Naive thymus-derived CD4-positive, alpha-beta T cell (primary cell): ENCODE results near the gene FAM3B. TPM values are rescaled to one million over a fixed set of nuclear protein-coding genes. Genes with fewer than 3 reads are reported as not detected.

Experiments used
- ATAC-seq: fragments of 150-1000 bp; cut with Tn5 transposase; 2 replicates; pipeline ENCODE4 v1.10.0; 2021; ENCODE audit warnings: mild to moderate bottlenecking, moderate library complexity
- CTCF ChIA-PET: fragments of 350-600 bp; sonication (Branson Sonifier 250); formaldehyde crosslinking; loops from one replicate; lab custom pipeline; 2021; ENCODE audit warnings: antibody characterized with exemption; lab: Charles Lee
- POLR2A ChIA-PET: fragments of 350-600 bp; sonication (Branson Sonifier 250); formaldehyde crosslinking; loops from one replicate; lab custom pipeline; 2021; ENCODE audit warnings: antibody characterized with exemption, inconsistent platforms; lab: Charles Lee
- DNase-seq, 9 donors: peaks; one replicate each; pipeline versions ENCODE4 v3.0.0 to v3.0.0-alpha.2; 2020 to 2022; ENCODE audit warnings: mixed read lengths in 1 of 9
- H3K27ac ChIP-seq: one replicate; pipeline ENCODE4 v1.7.0; 2013; ENCODE audit warnings: mild to moderate bottlenecking, low read depth, low read length, moderate library complexity
- H3K27me3 ChIP-seq, 2 donors: one replicate each; pipeline ENCODE4 v1.7.0; 2013; ENCODE audit warnings: low read length in 2 of 2, mild to moderate bottlenecking in 2 of 2, moderate library complexity in 2 of 2; ENCODE audit not compliant: control insufficient read depth in 2 of 2, insufficient read depth in 2 of 2
- H3K36me3 ChIP-seq, 3 experiments: 1 replicate in 2 of 3; 2 replicates in 1 of 3; pipeline ENCODE4 v1.7.0; 2013; ENCODE audit warnings: low read length in 3 of 3, mild to moderate bottlenecking in 3 of 3, moderate library complexity in 1 of 3; ENCODE audit not compliant: insufficient read depth in 3 of 3, control insufficient read depth in 2 of 3
- H3K4me1 ChIP-seq, 2 donors: one replicate each; pipeline ENCODE4 v1.7.0; 2013; ENCODE audit warnings: low read length in 2 of 2, mild to moderate bottlenecking in 2 of 2, moderate library complexity in 1 of 2; ENCODE audit not compliant: control insufficient read depth in 2 of 2, insufficient read depth in 2 of 2
- H3K4me3 ChIP-seq: 2 replicates; pipeline ENCODE4 v1.7.0; 2013; ENCODE audit warnings: mild to moderate bottlenecking, low read length
- H3K9me3 ChIP-seq, 3 experiments: 1 replicate in 2 of 3; 2 replicates in 1 of 3; pipeline ENCODE4 v1.7.0; 2013; ENCODE audit warnings: low read length in 3 of 3; ENCODE audit not compliant: control insufficient read depth in 2 of 3
- H3K27ac Mint-ChIP-seq, 9 donors: one replicate each; pipeline ENCODE4 v1.8.0; 2020 to 2022; ENCODE audit warnings: mixed read lengths in 9 of 9, mild to moderate bottlenecking in 8 of 9, moderate library complexity in 5 of 9, inconsistent platforms in 2 of 9
- H3K27me3 Mint-ChIP-seq, 5 donors: one replicate each; pipeline ENCODE4 v1.8.0; 2021 to 2022; ENCODE audit warnings: mixed read lengths in 5 of 5, mild to moderate bottlenecking in 1 of 5
- H3K36me3 Mint-ChIP-seq, 5 donors: one replicate each; pipeline ENCODE4 v1.8.0; 2020 to 2022; ENCODE audit warnings: mixed read lengths in 5 of 5, mild to moderate bottlenecking in 3 of 5, inconsistent platforms in 1 of 5
- H3K4me1 Mint-ChIP-seq, 7 donors: one replicate each; pipeline ENCODE4 v1.8.0; 2020 to 2022; ENCODE audit warnings: mixed read lengths in 7 of 7, mild to moderate bottlenecking in 3 of 7, inconsistent platforms in 1 of 7
- H3K4me3 Mint-ChIP-seq, 10 donors: one replicate each; pipeline ENCODE4 v1.8.0; 2020 to 2022; ENCODE audit warnings: mild to moderate bottlenecking in 10 of 10, mixed read lengths in 10 of 10, moderate library complexity in 6 of 10, inconsistent platforms in 2 of 10
- H3K9me3 Mint-ChIP-seq, 11 donors: one replicate each; pipeline ENCODE4 v1.8.0; 2020 to 2022; ENCODE audit warnings: mixed read lengths in 11 of 11, mild to moderate bottlenecking in 4 of 11, inconsistent platforms in 1 of 11, moderate library complexity in 1 of 11
- intact Hi-C, 2 donors: fragments of 100-400 bp; cut with micrococcal nuclease; formaldehyde crosslinking; loops; one replicate each; pipeline ENCODE4 v1.15.1; 2023
- polyA plus RNA-seq, 2 donors: library from polyadenylated mRNA; unstranded; fragments of 300-500 nt; fragmentation: Illumina TruSeq; gene quantifications; one replicate each; pipeline ENCODE4 v1.2.3, GENCODE V29; 2021
- total RNA-seq, 6 experiments: library from RNA in 5 of 6; stranded (reverse) in 5 of 6; gene quantifications; 1 replicate in 5 of 6; 2 replicates in 1 of 6; pipeline ENCODE4 v1.2.3 and lab custom pipeline; 2021 to 2026

The FAM3B gene
- total and polyA plus RNA-seq, 7 experiments from 2014 or later = not detected

DNA sequence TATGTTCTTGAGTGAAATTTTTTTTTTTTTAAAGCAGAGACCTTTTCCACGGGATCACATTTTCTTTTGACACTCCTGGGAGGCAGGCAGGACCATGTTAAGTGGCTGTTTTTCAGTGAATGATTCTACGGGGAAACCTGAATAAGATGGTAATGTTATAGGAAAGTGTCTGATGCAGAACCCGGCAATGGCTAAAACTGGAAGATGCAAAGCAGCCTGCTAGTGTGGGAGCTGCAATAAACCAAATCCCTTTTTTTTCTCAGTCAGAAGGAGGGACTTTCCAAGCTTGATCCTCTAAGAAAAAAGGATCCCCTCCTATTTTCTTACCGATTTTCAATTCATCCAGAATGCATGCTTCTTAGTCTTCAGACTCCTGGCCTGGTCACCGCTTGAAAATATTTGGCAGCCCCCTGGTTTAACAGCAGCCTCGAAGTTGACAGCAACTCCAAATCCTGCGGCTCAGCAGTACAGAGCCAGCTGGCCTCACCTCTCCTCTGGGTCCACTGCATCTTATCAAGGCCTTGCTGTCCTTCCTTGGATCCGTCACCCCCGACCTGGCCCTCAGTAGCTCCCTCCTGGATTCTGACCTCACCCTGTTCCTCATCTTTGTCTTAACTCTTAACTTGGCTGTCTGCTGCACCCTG lies 50.8 kb downstream of the FAM3B start:
- ChIA-PET POLR2A (interaction anchor here (6.6 to 7.7 kb wide), 2 partner anchors 7 to 58 kb away, joined by 71 to 82 read pairs; partner anchors contain the start of genes MX1 and MX2), CTCF (no interaction called here)
- no peaks in the 10 kb centered on the region for H3K9me3 ChIP-seq
- H3K4me3 ChIP-seq = no peak overlapping the region
- Mint-ChIP-seq H3K9me3 (peaks cover 0 to 3% (median 0%) of the 10 kb centered on the region in 11 donors), H3K36me3 (peaks cover 13 to 53% (median 38%) of the 10 kb centered on the region in 5 donors), H3K4me3 (peak overlapping the region in 3 of 10 donors; percentile 88 to 97 (median 89)), H3K27ac (peak overlapping the region; percentile 27 to 100 (median 97)), H3K27me3 (no peaks in the 10 kb centered on the region), H3K4me1 (peaks cover 54 to 96% (median 89%) of the 10 kb centered on the region in 7 donors)
- ATAC-seq = no peak
- H3K27me3 ChIP-seq = no peaks in the 10 kb centered on the region
- H3K4me1 ChIP-seq = peaks cover 41 to 58% of the 10 kb centered on the region in 2 donors
- peak overlapping the region; percentile 88 for H3K27ac ChIP-seq
- DNase-seq = no peak
- intact Hi-C loops = loop anchor here (10.0 kb wide), 3 partner anchors 507 to 647 kb away; partner anchors contain the start of genes PRDM15 (in 1 of the 2) and ZBTB21 (in 1 of the 2)
- H3K36me3 ChIP-seq = peaks cover 0 to 30% (median 0%) of the 10 kb centered on the region in 3 experiments

DNA sequence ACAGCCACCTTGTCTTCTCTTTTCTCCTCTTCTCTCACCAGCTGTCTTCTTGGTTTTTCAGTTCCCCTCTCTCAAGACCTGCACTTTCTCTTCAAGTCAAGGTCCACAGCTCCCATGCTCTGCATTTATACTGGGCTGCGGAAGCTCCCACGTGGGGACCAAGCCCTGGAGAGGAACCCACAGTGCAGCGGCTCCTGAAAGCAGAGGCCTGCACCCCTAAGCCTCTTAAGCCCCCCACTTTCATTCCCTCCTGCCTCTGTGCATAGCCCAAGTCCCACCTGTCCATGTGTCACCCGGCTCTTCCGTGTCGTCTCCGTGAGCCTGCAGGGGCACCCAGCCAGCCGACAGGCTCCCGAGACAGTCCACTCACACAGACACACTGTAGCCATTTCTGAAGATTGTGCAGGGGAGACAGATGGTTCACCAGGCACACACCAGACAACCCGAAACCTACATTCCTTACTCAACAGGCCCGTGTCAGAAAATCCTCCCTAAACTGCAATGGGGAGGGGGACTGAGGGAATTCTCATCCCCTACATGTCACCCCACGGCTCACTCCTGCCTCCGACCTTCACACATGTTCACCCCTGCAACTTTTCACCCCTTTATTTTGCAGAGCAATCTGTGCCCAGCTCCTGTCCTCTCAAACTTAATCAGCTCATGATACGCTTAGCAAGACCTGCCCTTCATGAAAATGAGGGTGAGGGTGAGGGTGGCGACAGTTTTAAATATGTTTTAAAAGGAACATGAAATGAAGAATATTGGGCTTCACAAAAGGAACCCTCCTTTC lies 51.5 kb downstream of the FAM3B start:
- H3K4me1 ChIP-seq = peaks cover 39 to 61% of the 10 kb centered on the region in 2 donors
- no peaks in the 10 kb centered on the region for H3K9me3 ChIP-seq
- peak overlapping the region; percentile 88 for H3K27ac ChIP-seq
- H3K27ac Mint-ChIP-seq = peak overlapping the region; percentile 27 to 100 (median 97)
- H3K9me3 Mint-ChIP-seq = peaks cover 0 to under 1% (median 0%) of the 10 kb centered on the region in 11 donors
- peak overlapping the region in 8 of 10 donors; percentile 83 to 99 (median 90) for H3K4me3 Mint-ChIP-seq
- H3K27me3 Mint-ChIP-seq = no peaks in the 10 kb centered on the region
- intact Hi-C loops = loop anchor here (10.0 kb wide), 3 partner anchors 507 to 647 kb away; partner anchors contain the start of genes PRDM15 (in 1 of the 2) and ZBTB21 (in 1 of the 2)
- no peaks in the 10 kb centered on the region for H3K27me3 ChIP-seq
- peaks cover 0 to 30% (median 0%) of the 10 kb centered on the region in 3 experiments for H3K36me3 ChIP-seq
- ATAC-seq (no peak), DNase-seq (no peak)
- peaks cover 52 to 96% (median 92%) of the 10 kb centered on the region in 7 donors for H3K4me1 Mint-ChIP-seq
- ChIA-PET CTCF (interaction anchor here (2.5 kb wide), 1 partner anchor 57 kb away, joined by 9 read pairs; the partner anchor contains the start of gene MX1), POLR2A (interaction anchor here (1.2 to 7.7 kb wide), 5 partner anchors 8 to 64 kb away, joined by 5 to 82 read pairs (median 10); partner anchors contain the start of genes MX1 and MX2)
- no peak overlapping the region for H3K4me3 ChIP-seq
- peaks cover 13 to 49% (median 37%) of the 10 kb centered on the region in 5 donors for H3K36me3 Mint-ChIP-seq

DNA sequence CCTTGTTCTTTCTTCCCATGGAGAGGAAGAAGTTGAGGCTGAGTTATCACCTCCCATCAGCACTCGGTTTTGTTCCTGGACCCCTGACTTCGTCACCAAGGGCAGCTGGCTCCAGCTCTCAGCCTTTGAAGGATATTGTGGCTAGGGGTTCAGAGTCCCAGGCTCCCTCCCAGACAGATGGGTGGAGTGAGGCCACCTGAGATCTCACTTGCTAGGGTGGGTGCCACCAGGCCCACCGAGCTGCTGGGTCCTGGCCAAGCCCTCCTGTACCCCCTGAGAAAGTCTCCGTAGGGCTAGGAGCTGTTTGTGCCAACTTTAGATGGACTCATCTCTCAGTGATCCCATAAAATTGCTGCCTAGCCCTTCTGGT lies 52.1 kb downstream of the FAM3B start:
- Mint-ChIP-seq H3K4me1 (peaks cover 51 to 96% (median 90%) of the 10 kb centered on the region in 7 donors), H3K36me3 (peaks cover 13 to 43% (median 33%) of the 10 kb centered on the region in 5 donors), H3K27ac (peak overlapping the region; percentile 85 to 100 (median 97)), H3K27me3 (no peaks in the 10 kb centered on the region), H3K4me3 (peak overlapping the region; percentile 83 to 99 (median 89)), H3K9me3 (no peaks in the 10 kb centered on the region)
- intact Hi-C loops = loop anchor here (1.0 to 10.0 kb wide), 5 partner anchors 7 to 646 kb away; partner anchors contain the start of genes MX1 (in 1 of the 2), PRDM15 (in 1 of the 2) and ZBTB21 (in 1 of the 2)
- CTCF ChIA-PET = interaction anchor here (1.4 to 2.5 kb wide), 4 partner anchors 8 to 85 kb away, joined by 3 to 9 read pairs (median 4); partner anchors contain the start of gene MX1
- Histone ChIP-seq H3K27me3 (no peaks in the 10 kb centered on the region), H3K36me3 (peaks cover 0 to 30% (median 0%) of the 10 kb centered on the region in 3 experiments), H3K4me3 (peak overlapping the region; percentile 77), H3K4me1 (peaks cover 33 to 59% of the 10 kb centered on the region in 2 donors), H3K9me3 (no peaks in the 10 kb centered on the region), H3K27ac (peak overlapping the region; percentile 88)
- DNase-seq (no peak), ATAC-seq (no peak)
- POLR2A ChIA-PET = interaction anchor here (0.8 to 7.7 kb wide), 7 partner anchors 9 to 85 kb away, joined by 4 to 82 read pairs (median 10); partner anchors contain the start of genes MX1 and MX2

DNA sequence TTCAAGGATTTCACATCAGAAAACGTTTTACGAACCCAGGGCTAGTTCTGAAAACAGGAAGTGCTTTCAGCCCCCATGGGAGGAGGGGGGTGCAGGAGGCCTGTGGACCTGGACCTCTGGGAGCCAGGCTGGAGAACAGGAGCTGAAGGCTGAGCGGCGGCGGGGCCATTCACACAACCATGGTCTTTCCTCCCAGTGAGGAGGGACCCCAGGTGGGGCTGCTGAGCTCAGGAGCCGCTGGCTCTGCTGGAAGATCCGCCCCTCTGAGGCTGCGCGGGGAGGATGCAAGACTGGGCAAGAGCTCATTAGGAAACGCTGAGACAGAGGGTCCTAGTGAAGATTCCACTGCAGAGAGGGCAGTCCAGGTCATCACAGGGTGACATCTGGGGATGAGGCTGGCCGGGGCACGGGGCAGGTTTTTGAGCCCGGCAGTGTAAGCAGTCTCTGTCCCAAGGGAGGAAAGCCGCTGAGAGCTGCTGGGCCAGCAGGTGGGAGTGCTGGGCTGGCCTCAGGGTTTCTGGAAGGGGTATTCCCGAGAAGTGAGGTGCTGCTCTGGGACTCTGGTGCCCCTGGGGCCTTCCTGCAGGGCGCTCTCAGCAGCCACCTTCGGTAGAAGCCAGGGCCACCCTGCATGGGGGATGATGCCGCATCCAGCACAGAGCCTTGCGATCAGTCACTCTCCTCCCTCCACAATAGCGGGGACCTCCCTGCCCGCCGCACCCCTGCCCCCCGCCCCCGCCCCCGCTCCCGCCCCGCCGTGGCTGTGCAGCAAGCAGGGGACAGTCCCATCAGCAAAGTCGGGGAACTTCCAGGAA lies 52.7 kb downstream of the FAM3B start:
- peak overlapping the region; percentile 77 for H3K4me3 ChIP-seq
- ATAC-seq = peak; percentile 68
- H3K9me3 Mint-ChIP-seq = no peaks in the 10 kb centered on the region
- H3K36me3 ChIP-seq = peaks cover 0 to 32% (median 0%) of the 10 kb centered on the region in 3 experiments
- intact Hi-C loops = loop anchor here (1.0 to 10.0 kb wide), 5 partner anchors 8 to 645 kb away; partner anchors contain the start of genes MX1 (in 1 of the 2), PRDM15 (in 1 of the 2) and ZBTB21 (in 1 of the 2)
- no peaks in the 10 kb centered on the region for H3K27me3 ChIP-seq
- ChIA-PET POLR2A (interaction anchor here (0.7 to 7.7 kb wide), 10 partner anchors 9 to 694 kb away, joined by 3 to 82 read pairs (median 7); partner anchors contain the start of genes MX1 and MX2), CTCF (interaction anchor here (0.7 to 2.5 kb wide), 6 partner anchors 8 to 683 kb away, joined by 3 to 9 read pairs (median 4); partner anchors contain the start of gene MX1)
- peak in 8 of 9 donors; percentile 26 to 49 (median 36) for DNase-seq
- H3K27ac ChIP-seq = peak overlapping the region; percentile 88
- peak overlapping the region; percentile 85 to 100 (median 97) for H3K27ac Mint-ChIP-seq
- H3K4me1 Mint-ChIP-seq = peaks cover 46 to 96% (median 87%) of the 10 kb centered on the region in 7 donors
- H3K36me3 Mint-ChIP-seq = peaks cover 13 to 42% (median 33%) of the 10 kb centered on the region in 5 donors
- H3K9me3 ChIP-seq = no peaks in the 10 kb centered on the region
- peak overlapping the region; percentile 83 to 99 (median 89) for H3K4me3 Mint-ChIP-seq
- H3K4me1 ChIP-seq = peaks cover 32 to 53% of the 10 kb centered on the region in 2 donors
- no peaks in the 10 kb centered on the region for H3K27me3 Mint-ChIP-seq
